ELR (cell line): ENCODE results near the gene GPR17.

Experiments used
- DNase-seq: peaks from one replicate; pipeline ENCODE4 v3.0.0-alpha.2; 2015; ENCODE audit warnings: low read depth

GPR17 gene

DNA sequence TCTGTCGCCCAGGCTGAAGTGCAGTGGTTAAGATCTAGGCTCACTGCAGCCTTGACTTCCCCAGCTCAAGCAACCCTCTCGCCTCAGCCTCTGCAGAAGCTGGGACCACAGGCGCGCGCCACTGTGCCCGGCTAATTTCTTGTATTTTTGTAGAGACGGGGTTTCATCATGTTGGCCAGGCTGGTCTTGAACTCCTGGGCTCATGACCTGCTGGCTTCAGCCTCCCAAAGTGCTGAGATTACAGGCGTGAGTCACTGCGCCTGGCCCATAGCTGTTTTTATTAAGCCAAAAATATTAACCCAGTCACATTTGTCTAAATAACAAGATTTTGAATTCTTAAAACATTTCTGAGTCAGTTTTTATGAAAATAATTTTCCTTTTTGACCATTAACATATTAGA is 49.0 kb downstream of the GPR17 start:
- DNase-seq, result no peak

DNA sequence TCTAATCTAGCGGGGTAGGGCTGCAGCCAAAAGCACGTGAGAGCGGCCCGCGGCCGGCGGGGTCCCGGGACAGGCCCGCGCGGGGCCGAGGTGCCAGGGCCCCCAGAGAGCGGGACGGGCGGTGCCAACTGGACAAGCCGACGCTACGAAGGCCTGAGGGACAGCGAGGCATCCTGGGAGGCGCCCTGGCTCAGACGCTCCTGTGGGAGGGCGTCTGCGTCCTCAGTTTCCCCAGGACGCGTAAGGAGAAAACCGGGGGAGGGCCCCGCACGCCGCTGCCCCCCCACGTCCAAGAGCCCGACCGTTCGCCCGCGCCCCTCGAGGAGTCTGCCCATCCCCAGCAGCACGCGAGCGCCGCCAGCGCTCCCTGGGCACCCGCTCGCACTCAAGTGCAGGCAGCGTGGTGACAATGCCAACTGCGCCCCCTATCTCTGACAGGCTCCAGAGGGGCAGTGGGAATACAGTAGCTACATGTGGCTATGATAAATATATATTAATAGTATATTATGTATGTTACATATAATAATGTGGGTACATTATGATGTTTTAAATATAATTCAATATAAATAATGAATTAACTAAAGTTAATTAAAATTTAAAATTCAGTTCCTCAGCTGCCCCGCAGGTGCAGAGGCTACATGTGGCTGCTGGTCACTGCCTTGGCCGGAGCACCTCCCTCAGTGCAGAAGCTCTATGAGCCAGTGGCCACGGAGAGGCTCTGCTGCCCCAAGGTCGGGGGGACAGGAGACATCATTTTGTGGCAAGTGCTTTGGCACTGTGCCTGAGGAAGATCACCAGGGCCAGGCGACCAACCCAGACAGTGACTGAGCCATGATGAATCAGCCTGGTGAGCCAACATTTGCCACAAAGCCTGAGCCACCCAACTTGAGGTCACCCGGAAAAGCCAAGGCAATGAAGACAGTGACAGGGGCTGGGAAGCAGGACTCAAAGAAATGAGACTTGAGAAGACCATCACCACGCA is 49.8 kb downstream of the GPR17 start:
- DNase-seq, result peak; percentile 66

DNA sequence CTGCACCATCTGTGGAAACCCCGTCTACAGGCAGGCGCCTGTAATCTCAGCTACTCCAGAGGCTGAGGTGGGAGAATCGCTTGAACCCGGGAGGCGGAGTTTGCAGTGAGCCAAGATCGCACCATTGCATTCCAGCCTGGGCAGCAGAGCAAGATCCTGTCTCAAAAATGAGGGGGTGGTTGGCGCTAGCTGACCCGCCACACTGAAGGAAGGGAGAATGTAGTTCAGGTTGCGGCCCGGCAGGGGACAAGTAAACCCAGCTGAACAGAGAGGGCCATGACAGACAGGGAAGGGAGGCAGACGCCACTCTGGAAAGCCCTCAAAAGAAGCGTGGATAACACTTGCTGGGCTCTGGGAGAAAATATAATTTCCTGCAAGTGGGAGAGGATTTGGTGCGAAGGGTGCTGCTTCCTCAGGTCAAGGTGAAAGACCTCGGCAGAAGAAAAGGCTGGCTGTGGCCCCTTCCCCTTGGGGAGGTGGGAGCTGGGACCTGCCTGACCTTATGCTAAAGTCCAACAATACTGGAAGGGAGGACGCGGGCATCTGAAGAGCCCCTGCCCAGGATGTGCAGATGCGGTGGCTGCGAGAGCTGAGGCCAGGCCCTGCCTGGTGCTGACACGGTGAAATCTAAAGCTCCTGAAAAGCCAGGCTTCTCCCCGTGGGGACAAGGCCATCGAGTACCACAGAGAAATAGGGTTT is 51.7 kb downstream of the GPR17 start:
- DNase-seq, result no peak

DNA sequence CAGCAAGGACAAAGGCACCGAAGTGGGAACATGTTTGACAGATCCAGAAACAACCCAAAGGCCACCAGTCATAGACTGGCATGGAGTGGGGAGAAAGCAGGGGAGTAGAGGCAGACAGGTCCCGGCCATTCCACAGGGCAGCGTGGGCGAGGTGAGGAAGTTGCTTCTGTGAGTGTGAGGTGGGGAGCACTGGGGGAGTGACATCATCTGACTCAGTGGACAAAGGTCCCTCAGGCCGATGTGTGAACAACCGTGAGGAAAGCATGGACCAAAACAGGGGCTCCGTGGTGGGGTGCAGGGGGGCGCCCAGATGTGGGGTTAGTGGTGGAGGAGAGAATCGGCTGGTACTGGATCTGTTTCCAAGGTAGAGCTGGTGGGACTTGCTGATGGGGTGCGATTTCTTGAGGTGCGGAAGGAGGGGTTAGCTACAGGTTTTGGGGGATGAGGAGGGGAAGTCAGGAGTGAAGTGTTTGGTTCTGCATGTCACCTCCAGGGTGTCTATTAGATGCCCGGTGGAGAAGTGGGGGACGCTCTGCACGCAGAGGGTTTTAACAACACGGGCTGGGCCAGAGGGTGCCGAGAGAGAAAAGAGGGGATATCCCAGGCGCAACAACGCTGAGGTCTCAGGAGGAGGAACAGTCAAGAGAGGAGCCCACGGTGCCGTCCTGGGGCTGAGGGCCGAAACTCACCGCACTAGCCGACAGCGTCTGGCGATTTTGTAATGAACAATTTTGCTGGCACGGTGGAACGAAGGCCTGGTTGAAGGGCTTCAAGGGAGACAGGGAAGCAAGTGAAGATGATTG is 52.8 kb downstream of the GPR17 start:
- DNase-seq, result no peak

DNA sequence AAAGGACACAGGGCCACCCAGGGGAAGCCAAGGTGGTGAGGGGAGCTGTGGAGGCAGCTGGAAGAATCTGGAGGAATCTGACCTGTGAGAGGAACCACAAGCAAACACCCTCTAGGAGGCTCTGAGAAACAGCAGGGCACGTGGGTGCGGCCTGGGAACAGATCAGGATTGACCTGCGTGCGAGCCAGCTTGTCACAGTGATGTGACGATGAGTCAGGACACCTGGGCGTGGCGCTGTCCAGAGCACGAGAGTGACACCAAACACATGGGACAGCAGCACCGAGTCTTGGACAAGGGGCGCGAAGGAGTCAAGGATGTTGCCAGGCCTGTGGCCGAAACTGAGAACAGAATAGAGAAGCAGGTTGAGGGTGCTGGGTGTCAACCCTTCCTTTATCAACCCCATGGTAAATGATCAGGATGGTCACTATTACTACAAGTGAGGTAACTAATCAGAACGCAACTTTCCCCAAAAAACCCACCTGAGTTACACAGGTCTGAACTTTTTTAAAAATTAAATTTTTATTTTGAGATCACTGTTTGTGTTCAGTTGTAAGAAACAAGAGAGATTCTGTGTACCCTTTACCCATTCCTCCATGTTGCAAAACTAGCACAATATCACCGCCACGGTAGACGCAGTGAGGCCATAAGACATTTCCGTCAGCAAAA is 54.7 kb downstream of the GPR17 start:
- peak; percentile 46 for DNase-seq

DNA sequence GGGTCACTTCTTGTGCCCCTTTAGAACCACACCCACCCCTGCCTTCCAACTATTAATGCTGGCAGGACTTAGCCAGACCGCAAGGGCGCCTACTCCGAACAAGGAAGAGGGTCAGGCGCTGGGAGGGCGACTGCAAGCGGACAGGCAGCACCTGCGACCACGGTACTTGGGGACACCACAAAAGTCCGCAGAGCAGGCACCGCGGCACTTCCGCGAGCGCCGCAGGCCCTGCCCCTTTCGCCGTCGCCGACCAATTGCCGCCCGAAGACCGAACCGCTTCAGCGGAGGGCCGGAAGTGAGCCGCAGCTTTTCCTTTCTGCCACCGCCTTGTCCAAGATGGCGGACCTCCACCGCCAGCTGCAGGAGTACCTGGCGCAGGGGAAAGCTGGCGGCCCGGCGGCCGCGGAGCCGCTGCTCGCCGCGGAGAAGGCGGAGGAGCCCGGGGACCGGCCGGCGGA is 55.3 kb downstream of the GPR17 start, which contains the start of gene SFT2D3:
Gene SFT2D3, plus strand, starts transcription at position 305 of the 458 bp plus-strand sequence. Its CDS starts 32 bp downstream, at position 337.
- DNase-seq, result peak; percentile 93

DNA sequence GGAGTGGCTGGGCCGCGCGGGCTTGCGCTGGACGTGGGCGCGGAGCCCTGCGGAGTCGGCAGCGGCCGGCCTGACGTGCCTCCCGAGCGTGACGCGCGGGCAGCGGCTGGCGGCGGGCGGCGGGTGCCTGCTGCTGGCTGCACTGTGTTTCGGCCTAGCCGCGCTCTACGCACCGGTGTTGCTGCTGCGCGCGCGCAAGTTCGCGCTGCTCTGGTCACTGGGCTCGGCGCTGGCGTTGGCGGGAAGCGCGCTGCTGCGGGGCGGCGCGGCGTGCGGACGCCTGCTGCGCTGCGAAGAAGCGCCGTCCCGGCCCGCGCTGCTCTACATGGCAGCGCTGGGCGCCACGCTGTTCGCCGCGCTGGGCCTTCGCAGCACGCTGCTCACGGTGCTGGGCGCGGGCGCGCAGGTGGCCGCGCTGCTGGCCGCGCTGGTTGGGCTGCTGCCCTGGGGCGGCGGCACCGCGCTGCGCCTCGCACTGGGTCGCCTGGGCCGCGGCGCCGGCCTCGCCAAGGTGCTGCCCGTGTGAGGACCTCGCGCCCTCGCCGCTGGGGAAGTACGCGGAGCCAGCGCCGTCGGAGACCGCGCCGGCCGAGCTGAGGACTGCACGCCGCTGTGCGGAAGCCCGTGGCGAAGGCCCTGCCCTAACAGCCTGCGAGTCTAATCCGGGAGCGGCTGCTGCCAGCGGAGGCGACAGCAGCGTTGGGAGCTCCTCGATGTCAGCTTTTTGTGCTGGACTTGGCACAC is 55.9 kb downstream of the GPR17 start:
- DNase-seq, result peak; percentile 81
